ENCODE results near the gene RGS7.

The RGS7 gene

GRCh38 chr1:240968864-240969263 is 388.1 kb downstream of the RGS7 start:
- DNase-seq = no peak

- no peak for DNase-seq
Observed at GRCh38 chr1:240967070-240967724, 389.8 kb downstream of the RGS7 start.

GRCh38 chr1:240965581-240966091 is 391.4 kb downstream of the RGS7 start:
- DNase-seq = peak; percentile 25

GRCh38 chr1:240962086-240962485 is 394.9 kb downstream of the RGS7 start:
- DNase-seq = no peak

GRCh38 chr1:240956424-240956823 is 400.6 kb downstream of the RGS7 start:
- DNase-seq = no peak

GRCh38 chr1:240956020-240956419 is 401.0 kb downstream of the RGS7 start:
- DNase-seq = no peak

- no peak for DNase-seq
Observed at GRCh38 chr1:240947438-240948224, 409.4 kb downstream of the RGS7 start.

GRCh38 chr1:240946926-240947325 is 410.1 kb downstream of the RGS7 start:
- no peak for DNase-seq

- DNase-seq = no peak
Observed at GRCh38 chr1:240942901-240943300, 414.1 kb downstream of the RGS7 start.

- no peak for DNase-seq
Observed at GRCh38 chr1:240941701-240942370, 415.2 kb downstream of the RGS7 start.

GRCh38 chr1:240936911-240937668 is 419.9 kb downstream of the RGS7 start:
- DNase-seq = no peak

- DNase-seq = no peak
Observed at GRCh38 chr1:240935920-240936319, 421.1 kb downstream of the RGS7 start.

GRCh38 chr1:240931031-240931430 is 426.0 kb downstream of the RGS7 start:
- no peak for DNase-seq

- no peak for DNase-seq
Observed at GRCh38 chr1:240928265-240928664, 428.7 kb downstream of the RGS7 start.

- DNase-seq = no peak
Observed at GRCh38 chr1:240927821-240928220, 429.2 kb downstream of the RGS7 start.

GRCh38 chr1:240925273-240925672 is 431.7 kb downstream of the RGS7 start:
- no peak for DNase-seq

GRCh38 chr1:240917976-240918375 is 439.0 kb downstream of the RGS7 start:
- DNase-seq = no peak

- DNase-seq = no peak
Observed at GRCh38 chr1:240914506-240914905, 442.5 kb downstream of the RGS7 start.

- no peak for DNase-seq
Observed at GRCh38 chr1:240912821-240913220, 444.2 kb downstream of the RGS7 start.

- no peak for DNase-seq
Observed at GRCh38 chr1:240909701-240910457, 447.1 kb downstream of the RGS7 start.

GRCh38 chr1:240906477-240906876 is 450.5 kb downstream of the RGS7 start:
- DNase-seq = peak; percentile 75

GRCh38 chr1:240905225-240905765 is 451.7 kb downstream of the RGS7 start:
- DNase-seq = no peak

Data from NCI-H345 (cell line).